NOMO-1 (cell line): ENCODE results near the gene CDH22.
A peak's percentile ranks its signal among the peaks of the same experiment; 100 is the strongest.

Experiments used
- DNase-seq, 2 experiments: peaks; one replicate each; lab custom pipeline; 2025; ENCODE audit not compliant: unreplicated experiment in 2 of 2; lab: John Stamatoyannopoulos, UW

Gene CDH22

DNA sequence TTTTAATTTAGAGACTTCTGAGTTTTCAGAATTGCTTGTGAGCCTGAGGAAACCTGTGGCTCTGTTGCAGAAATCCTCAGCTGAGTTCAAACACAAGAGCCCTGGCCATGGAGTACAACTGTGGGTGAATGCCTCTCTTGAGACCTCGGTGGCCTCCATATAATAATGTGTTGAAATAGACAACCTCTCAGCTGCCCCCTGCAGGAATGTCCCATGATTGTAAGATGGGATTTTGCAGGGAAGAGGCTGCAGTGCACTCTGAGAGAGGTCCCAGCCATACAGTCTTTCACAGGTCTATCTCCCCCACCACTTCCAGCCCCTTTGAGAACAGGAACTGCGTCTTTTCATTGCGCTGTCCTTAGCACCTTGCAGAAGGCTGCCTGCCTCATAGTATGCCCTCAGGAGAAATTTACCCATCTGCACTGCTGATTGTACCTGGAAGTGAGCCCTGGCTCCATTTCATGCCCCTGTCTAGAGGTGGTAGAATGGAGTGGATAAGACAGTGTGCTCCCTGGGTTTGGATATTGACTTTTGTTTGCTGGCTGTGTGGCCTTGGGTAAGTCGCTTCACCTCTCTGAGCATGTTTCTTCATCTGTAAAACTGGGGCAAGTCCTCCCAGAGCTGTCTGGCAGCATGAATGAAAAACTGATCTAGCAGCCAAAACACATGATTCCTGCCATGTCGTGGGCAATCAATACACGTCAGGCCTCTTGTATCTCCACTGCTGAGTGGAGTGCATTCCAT is 16.8 kb upstream of the CDH22 start:
- DNase-seq: peak in 1 of 2 experiments; percentile 11

- no peak for DNase-seq
Observed at GRCh38 chr20:46324379-46324778, 16.1 kb upstream of the CDH22 start.

GRCh38 chr20:46323557-46323956 is 15.3 kb upstream of the CDH22 start:
- no peak for DNase-seq

GRCh38 chr20:46322641-46323040 is 14.3 kb upstream of the CDH22 start:
- DNase-seq: no peak

- DNase-seq: no peak
Observed at GRCh38 chr20:46317685-46318177, 9.4 kb upstream of the CDH22 start.

GRCh38 chr20:46316984-46317684 is 8.8 kb upstream of the CDH22 start:
- no peak for DNase-seq

DNA sequence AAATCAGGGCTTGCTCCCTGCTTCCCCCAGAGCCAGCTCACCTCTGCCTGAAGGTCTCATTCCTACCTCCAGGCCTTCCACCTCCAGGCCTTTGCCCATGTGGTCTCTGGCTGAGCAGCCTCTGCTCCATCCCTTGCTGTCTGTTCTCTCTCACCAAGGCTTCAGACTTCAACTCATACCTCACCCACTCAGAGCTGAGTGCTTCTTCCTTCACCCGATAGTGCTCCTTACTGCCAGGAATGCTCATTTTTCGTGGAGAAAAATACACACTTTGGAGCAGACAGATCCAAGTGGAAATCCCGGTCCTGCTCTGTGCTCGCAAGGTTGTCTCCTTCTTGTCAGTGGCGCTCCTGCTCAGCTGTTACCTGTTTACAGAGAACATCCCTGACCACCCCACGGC is 7.0 kb upstream of the CDH22 start:
- no peak for DNase-seq

DNA sequence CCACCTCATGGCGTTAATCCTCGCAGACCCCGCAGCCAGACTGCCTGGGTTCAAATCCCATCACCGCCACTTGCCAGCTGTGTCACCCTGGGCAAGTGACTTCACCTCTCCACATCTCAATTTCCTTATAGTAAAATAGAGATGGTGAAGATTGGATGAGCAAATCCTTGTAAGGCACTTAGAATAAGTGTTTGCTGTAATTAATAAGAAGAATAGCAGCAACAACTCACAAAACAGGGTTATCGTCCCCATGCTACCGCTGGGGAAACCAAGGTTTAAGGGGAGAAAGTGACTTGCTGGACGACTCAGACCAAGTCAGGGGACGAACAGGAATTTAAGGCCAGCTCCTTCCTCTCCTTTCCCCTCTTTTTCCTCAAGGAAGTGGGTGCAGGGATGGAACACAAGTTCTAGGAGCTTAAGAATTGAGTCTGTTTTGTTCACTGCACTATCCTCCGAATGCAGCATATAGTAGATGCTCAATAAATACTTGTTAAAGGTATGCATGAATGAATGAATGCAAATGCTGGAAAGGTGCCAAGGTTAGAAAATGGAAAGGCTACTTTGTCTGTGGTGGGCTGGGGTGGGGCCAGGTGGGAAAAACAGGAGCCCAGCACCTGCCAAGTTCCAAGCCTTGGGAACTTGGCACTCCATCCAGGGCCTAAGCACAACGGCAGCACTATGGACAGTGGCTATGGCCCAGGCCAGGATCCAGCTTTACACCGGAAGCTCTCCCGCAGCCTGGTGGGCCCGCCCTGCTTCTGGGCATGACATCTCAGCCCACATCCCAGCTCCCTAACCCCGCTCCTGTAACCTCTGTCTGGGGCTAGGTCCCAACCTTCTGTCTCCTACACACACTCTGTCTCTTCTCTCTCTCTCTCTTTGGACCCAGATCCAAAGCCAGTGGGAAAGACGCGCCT is 4.9 kb upstream of the CDH22 start:
- no peak for DNase-seq

GRCh38 chr20:46312075-46312944 is 4.0 kb upstream of the CDH22 start:
- DNase-seq: no peak

- no peak for DNase-seq
Observed at GRCh38 chr20:46311719-46312074, 3.4 kb upstream of the CDH22 start.

DNA sequence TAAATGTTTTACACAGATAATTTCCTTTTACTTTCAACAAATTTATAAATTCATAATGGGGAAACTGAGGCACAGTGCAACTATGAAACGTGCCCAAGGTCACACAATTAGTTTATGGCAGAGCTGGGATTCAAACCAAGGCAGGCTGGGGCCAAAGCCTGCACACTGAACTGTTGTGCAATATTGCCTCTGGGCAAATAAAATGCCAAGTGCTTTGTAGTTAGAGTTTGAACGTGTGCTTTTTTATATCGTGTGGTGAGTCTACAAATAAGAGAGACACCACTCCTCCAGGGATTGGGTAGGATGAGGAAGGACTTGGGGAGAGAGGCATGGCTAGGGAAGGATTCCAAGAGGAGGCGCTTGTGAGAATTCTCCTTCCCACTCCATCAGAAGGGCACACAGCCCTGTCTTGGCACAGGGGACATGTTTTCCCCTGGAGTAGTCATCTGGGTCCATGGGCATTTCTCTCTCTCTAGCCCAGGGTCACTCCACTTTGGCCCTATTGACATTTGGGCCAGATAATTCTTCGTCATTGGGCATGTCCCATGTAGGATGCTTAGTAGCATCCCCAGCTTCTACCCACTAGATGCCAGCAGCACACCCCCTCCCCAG is 2.8 kb upstream of the CDH22 start:
- DNase-seq: peak in 1 of 2 experiments; percentile 3

- no peak for DNase-seq
Observed at GRCh38 chr20:46309945-46310344, 1.6 kb upstream of the CDH22 start.

- no peak for DNase-seq
Observed at GRCh38 chr20:46307999-46308257, 370 bp downstream of the CDH22 start.

- DNase-seq: peak; percentile 48 to 65
Observed at GRCh38 chr20:46307139-46307998, 929 bp downstream of the CDH22 start.

DNA sequence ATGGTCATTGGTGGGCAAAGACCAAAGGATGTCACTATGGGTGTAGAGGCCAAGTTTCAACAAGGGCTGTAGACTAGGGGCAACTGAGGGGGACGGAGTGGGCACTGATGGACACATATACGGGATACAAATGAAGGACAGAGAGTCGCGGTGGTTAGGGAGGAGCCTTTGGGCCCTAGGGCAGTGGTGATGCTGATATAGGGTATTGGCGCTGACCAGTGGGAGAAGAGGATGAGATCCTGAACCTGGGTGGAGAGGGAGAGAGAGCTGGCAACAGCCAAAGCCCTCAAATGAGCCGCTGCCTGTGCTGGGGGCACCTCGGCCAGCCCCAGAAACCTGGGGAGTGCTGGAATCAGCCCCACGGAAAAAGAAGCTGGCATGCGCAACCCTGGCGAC is 1.6 kb downstream of the CDH22 start:
- no peak for DNase-seq

DNA sequence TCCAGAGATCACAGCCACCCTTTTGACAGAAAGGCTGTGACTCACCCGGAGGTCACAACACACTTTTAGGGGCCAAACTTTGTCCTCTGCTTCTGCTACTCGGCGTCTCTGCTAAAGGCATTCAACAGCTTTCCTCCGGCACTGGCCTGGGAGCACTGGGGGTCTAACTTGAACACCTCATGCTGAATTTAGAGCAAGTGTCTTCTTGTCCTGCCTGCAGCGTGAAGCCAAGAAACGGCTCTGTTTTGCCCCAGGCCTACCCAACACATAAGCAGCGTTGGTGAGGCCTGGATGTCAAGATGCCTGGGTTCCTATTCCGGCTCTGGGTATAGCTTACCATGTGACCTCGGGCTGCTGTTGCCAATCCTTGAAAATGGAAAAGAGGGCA is 2.3 kb downstream of the CDH22 start:
- no peak for DNase-seq

DNA sequence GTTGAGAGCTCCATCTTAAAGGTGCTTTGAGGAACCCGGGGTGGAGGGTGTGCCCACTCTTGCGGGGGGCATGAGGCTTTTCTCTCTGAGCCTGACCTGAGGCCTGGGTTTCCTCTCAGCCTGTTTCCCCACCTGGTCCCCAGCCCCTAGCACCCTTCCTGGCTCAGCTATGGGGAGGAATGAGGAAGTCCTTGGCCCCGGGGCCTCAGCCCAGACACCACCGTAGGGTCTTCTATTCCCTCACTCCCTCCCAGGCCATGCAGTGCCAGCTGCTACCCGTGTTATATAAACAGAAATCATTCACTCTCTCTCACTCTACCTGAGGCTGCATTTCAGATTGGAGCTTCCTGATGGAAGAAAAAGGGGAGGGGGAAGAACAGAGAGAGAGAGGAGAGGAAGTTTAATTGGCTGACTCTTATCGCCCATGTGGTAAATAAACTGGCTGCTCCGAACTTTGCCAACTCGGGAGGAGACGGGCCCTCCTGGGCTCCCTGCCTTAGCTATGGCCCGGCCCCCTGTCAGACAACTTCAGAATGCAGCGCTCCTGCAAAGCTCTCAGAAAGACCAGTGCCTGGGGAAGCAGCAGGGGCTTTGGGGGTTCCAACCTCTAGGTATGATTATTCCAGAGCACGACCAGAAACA is 2.8 kb downstream of the CDH22 start:
- no peak for DNase-seq

GRCh38 chr20:46304852-46305251 is 3.4 kb downstream of the CDH22 start:
- no peak for DNase-seq

GRCh38 chr20:46304361-46304760 is 3.9 kb downstream of the CDH22 start:
- DNase-seq: no peak
